HG03045 (cell line): ENCODE measurements around the gene C9orf72.

ENCODE experiments used
- ATAC-seq: cut with Tn5 transposase; IDR thresholded peaks from one replicate; pipeline ENCODE4 v1.9.1; 2021; ENCODE audit warnings: mild to moderate bottlenecking, moderate library complexity; ENCODE audit not compliant: unreplicated experiment

Gene C9orf72

GRCh38 chr9:27581826-27582225 is 8.5 kb upstream of the C9orf72 start:
- ATAC-seq, result no peak

- ATAC-seq, result peak; percentile 87
These were observed 631 bp upstream of the C9orf72 start for GRCh38 chr9:27573634-27574590.

DNA sequence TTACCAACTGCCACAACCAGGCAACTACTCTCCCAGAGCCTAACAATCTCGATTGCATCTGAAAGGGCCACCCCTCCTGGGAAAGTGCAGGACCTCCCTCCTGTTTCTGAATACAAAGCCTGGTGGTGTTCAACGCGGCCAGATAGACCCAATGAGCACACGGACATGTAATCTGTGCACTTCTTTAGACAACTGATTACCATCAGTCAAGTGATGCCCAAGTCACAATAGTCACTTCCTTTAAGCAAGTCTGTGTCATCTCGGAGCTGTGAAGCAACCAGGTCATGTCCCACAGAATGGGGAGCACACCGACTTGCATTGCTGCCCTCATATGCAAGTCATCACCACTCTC is 739 bp downstream of the C9orf72 start:
- ATAC-seq, result peak; percentile 33

GRCh38 chr9:27572061-27572460 is 1.2 kb downstream of the C9orf72 start:
- no peak for ATAC-seq

DNA sequence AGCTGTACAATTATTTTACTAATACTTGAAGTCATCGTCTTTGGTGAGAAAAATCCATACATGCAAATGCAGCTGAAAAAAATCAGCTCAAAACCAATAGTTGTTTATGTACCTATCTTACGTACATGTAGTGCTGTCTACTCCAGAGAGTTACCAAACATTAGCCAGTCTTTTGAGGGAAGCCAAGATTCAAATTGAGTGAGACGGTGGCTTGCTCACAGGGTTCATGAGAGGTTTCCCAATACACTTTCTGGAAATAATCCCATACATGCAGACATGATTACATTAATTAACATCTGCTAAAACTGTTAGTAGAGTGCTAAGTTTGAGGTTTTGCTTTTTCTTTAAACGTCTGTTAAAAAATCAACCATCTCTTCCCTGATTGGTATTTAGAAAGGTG is 2.3 kb downstream of the C9orf72 start:
- no peak for ATAC-seq

DNA sequence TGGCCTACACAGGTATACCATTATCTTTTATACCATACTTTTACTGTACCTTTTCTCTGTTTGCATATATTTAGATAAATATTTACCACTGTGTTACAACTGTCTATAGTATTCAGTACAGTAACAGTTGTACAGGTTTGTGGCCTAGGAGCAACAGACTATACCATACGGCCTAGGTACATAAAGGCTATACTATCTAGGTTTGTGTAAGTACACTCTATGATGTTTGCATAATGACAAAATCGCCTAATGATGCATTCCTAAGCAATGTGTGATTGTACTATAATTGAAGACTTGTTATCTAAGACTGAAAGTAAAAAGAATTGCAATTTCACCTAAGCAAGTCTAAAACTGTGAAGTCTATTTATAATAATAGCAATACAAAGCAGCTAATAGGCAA is 3.9 kb downstream of the C9orf72 start:
- ATAC-seq, result no peak

DNA sequence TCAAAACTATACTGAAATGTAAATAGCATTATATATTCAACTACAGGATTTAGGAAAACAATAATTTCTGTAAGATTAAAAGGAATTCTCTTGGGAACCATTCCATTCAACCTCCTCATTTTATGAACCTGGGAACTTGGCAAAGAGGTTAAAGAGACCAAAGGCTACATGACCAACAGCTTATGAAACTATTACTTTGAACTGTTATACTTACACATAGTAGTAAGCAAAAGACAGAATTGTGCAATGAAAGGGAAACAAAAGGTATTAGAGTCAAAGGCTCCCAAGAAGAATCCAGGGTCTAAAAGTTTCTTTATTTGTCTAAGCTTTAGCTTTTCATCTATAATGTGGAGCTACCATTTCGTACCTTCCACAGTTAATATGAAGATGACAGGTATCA is 7.2 kb downstream of the C9orf72 start:
- ATAC-seq, result no peak

DNA sequence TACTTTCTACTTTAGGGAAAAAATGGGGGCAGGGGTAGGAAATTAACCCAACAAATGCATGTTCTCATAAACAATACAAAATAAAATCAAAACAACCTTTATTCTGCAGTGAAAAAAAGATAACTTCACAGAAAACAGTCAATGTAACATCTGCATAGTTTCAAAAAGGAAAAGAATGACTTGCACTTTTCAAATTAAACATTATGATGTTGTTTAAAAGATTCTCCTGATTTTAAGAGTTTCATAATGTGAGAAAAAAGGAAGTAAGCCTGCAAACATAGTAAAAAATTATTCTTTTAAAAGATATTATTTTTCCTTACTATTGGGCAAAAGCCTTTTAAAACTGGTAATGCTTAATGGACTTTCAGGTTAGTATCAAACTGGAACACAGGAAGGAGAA is 7.6 kb downstream of the C9orf72 start:
- no peak for ATAC-seq

DNA sequence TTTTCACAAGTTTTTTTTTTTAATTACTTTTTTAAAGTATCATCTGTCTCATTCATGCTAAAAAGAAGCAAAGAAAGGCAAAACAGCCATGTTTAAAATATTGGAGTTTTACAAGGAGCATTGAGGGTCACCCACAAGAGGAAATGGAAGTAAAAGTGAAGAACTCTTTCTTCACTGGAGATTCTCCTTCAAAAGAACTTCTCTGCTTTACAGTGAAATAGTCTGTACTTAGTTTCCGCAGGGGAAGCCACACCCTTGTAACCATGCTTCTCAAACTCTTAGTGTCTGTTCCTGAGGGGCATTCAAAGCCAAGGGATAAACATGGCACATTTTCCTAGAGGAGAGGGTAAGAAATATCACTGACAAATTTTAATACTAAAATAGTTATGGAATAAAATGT is 8.6 kb downstream of the C9orf72 start:
- ATAC-seq, result no peak

GRCh38 chr9:27563738-27564430 is 9.4 kb downstream of the C9orf72 start:
- ATAC-seq, result no peak

DNA sequence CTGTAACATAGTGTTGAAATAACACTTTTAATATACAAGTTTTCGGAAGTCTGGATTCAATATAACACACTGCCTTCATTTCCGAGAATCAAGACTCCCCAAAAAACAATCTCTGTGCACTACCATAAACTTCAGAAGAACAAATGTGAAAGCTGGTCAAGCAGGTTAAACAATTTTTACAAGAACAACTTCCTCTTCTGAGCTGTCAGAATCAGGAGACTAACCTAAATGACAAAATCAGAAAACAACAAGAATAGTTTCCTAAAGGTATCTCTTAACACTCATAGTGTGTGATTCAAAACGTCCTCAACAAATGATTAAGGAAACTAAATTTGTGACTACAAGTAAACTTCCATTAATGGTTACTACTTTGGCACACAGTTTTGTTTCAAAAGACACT is 11.6 kb downstream of the C9orf72 start:
- ATAC-seq, result no peak

- ATAC-seq, result no peak
These were observed 12.8 kb downstream of the C9orf72 start for GRCh38 chr9:27560457-27560856.

GRCh38 chr9:27558307-27558706 is 15.0 kb downstream of the C9orf72 start:
- no peak for ATAC-seq

- ATAC-seq, result no peak
These were observed 16.8 kb downstream of the C9orf72 start for GRCh38 chr9:27556470-27556869.

DNA sequence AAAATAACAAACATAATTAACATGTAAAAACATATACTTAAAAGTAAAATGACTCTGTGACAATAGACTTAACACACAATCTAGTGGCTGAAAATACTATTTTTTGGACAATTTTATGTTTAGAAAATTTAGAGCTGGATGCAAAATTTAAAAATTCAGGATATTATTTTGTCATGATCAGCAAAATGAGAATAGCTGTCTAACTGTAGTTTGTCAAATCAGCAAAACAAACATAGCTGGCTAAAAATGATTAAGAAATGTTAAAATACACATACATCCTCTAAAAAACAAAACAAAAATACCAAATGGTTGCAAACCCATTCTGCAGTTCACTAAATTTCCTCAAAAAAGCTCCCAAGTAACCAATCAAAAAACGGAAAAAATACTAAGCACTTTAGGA is 18.6 kb downstream of the C9orf72 start:
- no peak for ATAC-seq

GRCh38 chr9:27549196-27549755 is 24.0 kb downstream of the C9orf72 start:
- no peak for ATAC-seq

DNA sequence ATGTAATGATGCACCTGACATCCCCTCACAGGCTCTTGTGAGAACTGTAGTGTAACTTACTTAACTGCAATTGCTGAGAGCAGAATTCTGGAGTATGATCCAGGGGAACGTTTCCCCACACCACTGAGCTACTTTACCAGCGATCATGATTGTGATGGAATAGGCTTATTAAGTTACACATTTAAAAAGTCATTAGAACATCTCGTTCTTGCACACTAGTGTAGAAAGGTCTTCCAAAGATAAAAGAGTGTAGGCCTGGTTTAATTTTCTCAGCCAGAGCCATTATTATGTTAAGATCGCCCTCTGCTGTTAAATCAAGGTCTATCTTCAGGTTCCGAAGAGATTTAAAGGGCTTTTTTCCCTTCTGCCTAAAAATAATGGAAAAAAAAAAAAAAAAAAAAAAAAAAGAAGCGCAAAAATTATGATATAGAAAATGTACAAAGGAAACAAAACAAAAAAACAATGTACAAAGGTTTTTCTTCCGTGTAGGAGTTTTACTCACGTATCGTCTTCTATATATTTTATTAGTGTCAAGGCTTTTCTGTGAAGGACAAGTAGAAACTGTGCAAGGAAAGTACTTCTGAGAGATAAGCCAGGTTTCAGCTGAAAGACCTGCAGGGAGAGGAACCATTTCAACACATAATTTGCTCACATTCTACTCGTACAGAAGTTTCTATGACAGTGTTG is 25.1 kb downstream of the C9orf72 start:
- no peak for ATAC-seq

GRCh38 chr9:27545471-27545870 is 27.8 kb downstream of the C9orf72 start:
- no peak for ATAC-seq

DNA sequence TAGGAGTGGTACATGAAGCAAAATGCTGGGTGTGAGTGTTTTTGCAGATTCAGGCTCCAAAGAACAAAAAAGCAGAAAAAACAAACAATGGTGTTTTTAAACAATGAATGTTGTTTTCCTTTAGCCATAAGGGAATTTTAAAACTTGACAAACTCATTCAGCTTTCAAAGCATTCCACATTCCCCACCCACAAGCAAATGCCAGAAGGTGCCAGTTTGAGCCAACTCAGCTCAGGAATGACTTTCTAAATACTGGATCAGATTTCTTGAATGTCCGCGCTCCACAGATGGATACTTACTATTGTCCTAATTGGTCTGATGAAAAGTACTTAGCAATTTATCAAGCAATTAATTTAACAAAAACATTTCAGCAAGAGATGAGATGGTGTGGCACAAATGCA is 30.8 kb downstream of the C9orf72 start:
- no peak for ATAC-seq

- ATAC-seq, result no peak
These were observed 31.5 kb downstream of the C9orf72 start for GRCh38 chr9:27541740-27542139.

DNA sequence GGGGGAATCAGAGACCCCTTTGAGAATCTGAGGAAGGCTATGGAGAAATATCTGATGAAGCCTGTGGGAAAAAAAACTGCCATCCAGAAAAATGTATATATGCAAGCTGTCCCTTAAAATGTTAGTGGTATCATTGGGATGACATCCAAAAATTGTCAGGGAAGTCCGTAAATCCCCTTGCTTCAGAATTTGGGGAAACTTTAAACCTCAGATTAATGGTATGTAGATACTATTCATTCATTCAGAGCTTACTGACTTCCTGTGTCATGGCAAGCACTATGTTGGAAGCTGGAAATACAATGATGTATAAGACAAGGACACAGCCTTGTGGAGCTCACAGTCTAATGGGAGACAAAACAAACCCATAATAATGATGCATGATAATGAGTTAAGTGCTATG is 32.8 kb downstream of the C9orf72 start:
- no peak for ATAC-seq
